ENCODE results near the gene AGAP2.

Gene AGAP2

GRCh38 chr12:57739387-57739786 lies 845 bp upstream of the AGAP2 start:
- no peak for FAIRE-seq
- DNase-seq (ENCODE audit: extremely low spot score, insufficient read length, low read depth) = no peak

GRCh38 chr12:57737467-57738460 lies 778 bp downstream of the AGAP2 start:
- DNase-seq (ENCODE audit: extremely low spot score, insufficient read length, low read depth) (no peak), FAIRE-seq (no peak)

GRCh38 chr12:57736741-57737466 lies 1.6 kb downstream of the AGAP2 start:
- no peak for DNase-seq (ENCODE audit: extremely low spot score, insufficient read length, low read depth)
- no peak for FAIRE-seq

- DNase-seq (ENCODE audit: extremely low spot score, insufficient read length, low read depth) (no peak), FAIRE-seq (no peak)
Observed at GRCh38 chr12:57735952-57736740, 2.4 kb downstream of the AGAP2 start.

- FAIRE-seq = no peak
- DNase-seq (ENCODE audit: extremely low spot score, insufficient read length, low read depth) = no peak
Observed at GRCh38 chr12:57735198-57735855, 3.2 kb downstream of the AGAP2 start.

DNA sequence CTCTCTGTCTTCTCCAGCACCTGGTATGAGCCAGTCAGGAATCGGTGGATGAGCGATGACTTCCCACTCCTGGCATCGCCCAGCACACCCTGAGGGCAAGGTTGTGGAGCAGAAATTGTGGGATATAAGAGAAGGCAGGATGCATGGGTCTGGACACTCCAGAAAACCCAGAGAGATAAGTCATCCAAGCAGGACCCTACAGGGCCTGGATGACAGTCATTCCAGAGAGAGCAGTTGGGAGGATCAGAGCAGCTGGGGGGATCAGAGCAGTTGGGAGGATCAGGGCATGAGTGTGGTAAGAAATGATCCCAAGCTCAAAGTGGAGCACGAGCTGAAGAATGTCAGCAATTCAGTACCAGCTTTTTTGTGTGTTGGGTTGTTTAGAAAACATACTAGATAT lies 4.0 kb downstream of the AGAP2 start:
- FAIRE-seq = no peak
- no peak for DNase-seq (ENCODE audit: extremely low spot score, insufficient read length, low read depth)

- FAIRE-seq = no peak
- DNase-seq (ENCODE audit: extremely low spot score, insufficient read length, low read depth) = no peak
Observed at GRCh38 chr12:57733928-57734327, 4.6 kb downstream of the AGAP2 start.

DNA sequence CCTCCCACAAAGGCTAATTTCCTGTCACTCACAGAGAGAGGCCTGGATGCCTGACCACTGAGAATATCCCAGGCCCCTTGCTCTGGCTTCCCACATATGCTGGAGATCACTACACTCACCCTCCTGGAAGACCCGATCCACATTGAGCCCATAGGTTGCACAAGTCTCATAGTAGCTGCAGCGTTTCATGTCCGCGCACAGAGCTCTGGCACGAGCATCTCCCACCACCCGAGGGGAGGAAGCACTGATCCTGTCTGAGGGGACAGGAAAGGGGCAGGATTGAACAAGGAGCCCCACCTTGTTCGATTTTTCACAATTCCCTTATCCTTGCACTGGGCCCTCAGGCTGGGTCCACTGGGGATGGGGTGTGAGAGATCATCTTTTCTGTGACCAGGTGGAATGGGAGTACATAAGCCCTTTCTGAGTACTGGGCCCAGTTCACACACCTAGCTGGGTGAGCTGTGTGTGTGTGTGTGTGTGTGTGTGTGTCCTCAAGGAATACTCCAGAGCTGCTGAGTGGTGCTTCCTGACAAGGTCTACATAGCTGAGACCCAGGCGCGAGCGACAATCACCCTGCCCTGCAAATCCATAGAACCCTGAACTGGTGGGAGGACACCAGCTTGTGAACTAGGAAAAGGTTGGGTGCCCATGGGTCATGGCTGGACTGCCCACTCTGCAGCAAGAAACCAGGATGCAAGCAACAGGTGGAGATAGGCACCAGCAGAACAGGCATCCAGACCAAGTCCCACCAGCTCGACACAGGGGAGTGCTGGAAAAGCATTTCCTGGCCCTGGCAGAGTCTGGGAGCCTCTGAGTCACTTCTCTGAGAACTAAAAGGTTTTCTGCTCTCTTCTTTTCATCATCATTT lies 5.6 kb downstream of the AGAP2 start:
- FAIRE-seq (no peak), DNase-seq (ENCODE audit: extremely low spot score, insufficient read length, low read depth) (no peak)

DNA sequence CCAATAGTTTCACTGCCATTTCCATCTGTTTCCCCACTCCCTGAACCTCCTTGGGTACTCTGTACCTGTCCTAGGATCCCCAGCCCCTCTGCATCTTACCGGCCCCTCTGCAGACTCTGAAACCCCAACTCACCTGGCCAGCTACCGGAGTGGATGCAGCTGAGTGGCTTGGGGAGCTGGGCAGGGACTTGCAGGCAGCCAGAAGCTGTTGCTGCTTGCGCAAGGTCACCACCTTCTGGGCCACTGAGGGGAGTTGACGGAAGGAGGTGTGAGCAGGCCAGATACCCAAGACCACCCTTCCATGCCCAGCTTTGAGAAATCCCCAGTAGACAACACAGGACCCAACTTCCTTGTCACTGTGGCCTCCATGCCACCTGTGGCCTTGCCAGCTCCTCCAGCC lies 6.3 kb downstream of the AGAP2 start:
- FAIRE-seq (no peak), DNase-seq (ENCODE audit: extremely low spot score, insufficient read length, low read depth) (no peak)

- DNase-seq (ENCODE audit: extremely low spot score, insufficient read length, low read depth) (no peak), FAIRE-seq (no peak)
Observed at GRCh38 chr12:57731411-57732080, 7.0 kb downstream of the AGAP2 start.

- no peak for FAIRE-seq
Observed at GRCh38 chr12:57730336-57731067, 8.0 kb downstream of the AGAP2 start.

GRCh38 chr12:57729321-57729844 lies 9.2 kb downstream of the AGAP2 start:
- FAIRE-seq (no peak), DNase-seq (ENCODE audit: extremely low spot score, insufficient read length, low read depth) (no peak)

More at GRCh38 chr12:57730336-57731067, 8.0 kb downstream of the AGAP2 start:
- no peak for DNase-seq (ENCODE audit: extremely low spot score, insufficient read length, low read depth)

DNA sequence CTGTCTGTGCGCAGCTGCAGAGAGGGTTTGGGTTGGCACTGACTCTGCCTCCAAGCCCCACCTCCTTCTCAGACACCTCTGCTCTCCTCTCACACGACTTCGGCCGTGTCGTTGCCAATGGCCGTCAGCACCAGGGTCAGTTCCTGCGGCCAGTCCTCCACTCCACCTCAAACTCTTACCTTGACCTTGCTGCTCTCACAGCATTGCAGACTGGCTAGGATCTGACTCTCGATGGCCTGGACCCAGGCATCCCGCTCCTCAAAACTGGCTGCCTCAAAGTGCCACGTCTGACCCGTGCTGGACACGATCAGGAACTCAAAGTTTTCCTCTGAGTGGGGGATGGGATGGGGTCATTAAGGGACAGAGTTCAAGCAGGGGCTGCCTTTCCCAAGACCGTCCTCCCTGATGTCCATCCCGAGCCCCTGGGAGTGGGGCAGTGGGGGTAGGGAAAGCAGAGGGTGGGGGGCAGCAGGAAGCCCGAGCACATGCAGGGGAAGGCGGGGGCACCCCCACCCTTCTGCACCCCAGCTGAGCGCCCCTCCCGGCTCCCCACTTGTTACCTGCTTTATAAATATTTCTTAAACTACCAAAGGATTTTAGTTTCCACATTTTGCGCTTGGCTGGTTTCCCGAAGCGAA lies 10.7 kb downstream of the AGAP2 start:
- FAIRE-seq (no peak), DNase-seq (ENCODE audit: extremely low spot score, insufficient read length, low read depth) (no peak)

DNA sequence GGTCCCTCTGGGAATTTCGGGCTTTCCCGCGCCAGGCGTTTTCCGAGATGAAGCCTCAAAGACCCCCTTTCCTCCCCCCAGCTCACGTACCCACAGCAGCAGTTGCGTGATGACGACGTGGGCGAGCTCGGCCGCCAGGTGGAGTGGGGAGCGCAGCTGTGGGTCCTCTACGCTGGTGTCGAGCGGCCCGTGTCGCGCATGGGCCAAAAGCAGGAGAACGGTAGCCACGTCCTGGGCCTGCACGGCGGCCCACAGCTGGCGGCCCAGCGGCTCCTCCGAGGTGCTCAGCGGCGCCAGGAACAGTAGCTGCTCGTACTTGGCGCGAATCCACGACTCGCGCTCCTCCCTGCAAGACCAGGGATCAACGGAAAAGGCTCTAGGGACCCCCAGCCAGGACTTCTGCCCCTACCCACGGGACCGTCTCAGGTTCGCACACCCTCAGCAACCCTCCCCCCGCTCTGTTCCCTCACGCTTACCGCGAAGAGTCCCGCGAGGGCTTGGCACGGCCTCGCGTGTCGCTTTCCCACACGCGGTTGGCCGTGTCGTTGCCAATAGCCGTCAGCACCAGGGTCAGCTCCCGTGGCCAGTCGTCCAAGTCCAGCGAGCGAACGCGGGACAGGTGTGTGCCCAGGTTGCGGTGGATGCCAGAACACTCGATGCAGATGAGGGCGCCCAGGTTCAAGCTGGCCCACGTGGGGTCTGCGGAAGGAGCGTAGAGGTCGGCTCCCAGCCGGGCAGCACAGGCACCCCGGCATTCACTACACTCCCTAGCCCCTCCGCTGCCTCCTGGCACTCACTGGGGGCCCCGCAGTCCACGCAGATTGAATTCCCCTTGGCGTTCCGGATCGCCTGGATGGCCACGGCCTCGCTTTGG lies 11.4 kb downstream of the AGAP2 start:
- DNase-seq (ENCODE audit: extremely low spot score, insufficient read length, low read depth) = no peak
- no peak for FAIRE-seq

DNA sequence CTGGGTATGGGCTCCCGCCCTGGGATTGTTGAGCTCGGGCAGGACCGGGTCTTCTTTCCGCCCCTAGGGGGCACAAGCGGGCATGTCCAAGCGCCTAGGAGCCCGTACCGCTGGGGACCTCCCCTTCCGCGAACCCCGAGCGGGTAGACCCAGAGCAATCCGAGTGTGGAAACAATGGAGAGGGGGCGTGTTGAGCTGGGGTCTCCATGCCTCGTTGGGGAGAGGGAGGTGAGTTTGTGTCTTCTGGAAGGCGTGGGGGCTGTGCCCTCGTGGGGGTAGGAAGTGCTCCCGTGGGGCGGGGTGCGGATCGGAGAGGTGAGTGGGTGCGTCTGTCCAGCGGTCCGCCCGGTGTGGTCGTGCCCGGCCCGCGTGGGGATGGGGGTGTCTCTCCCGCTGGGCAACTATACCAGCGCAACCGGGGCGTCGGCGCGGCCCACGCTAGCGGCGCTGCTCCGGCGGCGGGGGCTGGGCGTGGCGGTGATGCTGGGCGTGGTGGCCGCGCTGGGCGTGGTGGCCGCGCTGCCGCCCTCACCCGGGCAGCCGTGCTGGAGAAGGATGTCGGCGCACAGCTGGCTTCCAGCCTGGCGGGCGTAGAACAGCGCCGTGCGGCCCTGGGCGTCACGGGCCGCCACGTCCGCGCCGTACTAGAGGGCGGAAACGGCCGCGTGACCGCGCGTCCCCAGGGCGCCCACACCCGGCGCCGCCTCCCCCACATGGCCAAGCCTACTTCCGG lies 12.2 kb downstream of the AGAP2 start:
- FAIRE-seq (no peak), DNase-seq (ENCODE audit: extremely low spot score, insufficient read length, low read depth) (no peak)

- no peak for DNase-seq (ENCODE audit: extremely low spot score, insufficient read length, low read depth)
- no peak for FAIRE-seq
Observed at GRCh38 chr12:57725851-57726150, 12.7 kb downstream of the AGAP2 start.

Data from GM18507 (cell line).